ENCODE data around the gene DNAI4.

GRCh38 chr1:66764994-66765578 lies 159.6 kb downstream of the DNAI4 start:
- TF ChIP-seq CTCF (IDR thresholded peaks at IDR 0.05) (peak in 4 of 6 experiments; percentile 39 to 65 (median 62)), POLR2A (IDR thresholded peaks at IDR 0.05) (no peak)
